Sigmoid colon (tissue), 7 donors: ENCODE results near the gene SNAI3. TPM values are rescaled to one million over a fixed set of nuclear protein-coding genes. Genes with fewer than 3 reads are reported as not detected.

ENCODE experiments used
- DNase-seq: peaks from one replicate; pipeline ENCODE4 v3.0.0-alpha.2; 2019
- H3K27ac ChIP-seq, 4 donors: fragments of 200-600 bp; sonication (generic); one replicate each; pipeline ENCODE4 v1.5.1; 2016 to 2019; ENCODE audit warnings: mild to moderate bottlenecking in 1 of 4
- H3K27me3 ChIP-seq, 3 donors: fragments of 200-600 bp; sonication (generic); one replicate each; pipeline ENCODE4 v1.5.1; 2019; ENCODE audit warnings: mild to moderate bottlenecking in 1 of 3
- H3K36me3 ChIP-seq, 4 donors: fragments of 200-600 bp; sonication (generic); one replicate each; pipeline ENCODE4 v1.5.1; 2016 to 2019
- H3K4me1 ChIP-seq, 4 donors: fragments of 200-600 bp; sonication (generic); one replicate each; pipeline ENCODE4 v1.5.1; 2017 to 2019
- H3K4me3 ChIP-seq, 4 donors: fragments of 200-600 bp; sonication (generic); one replicate each; pipeline ENCODE4 v1.5.1; 2017 to 2019; ENCODE audit warnings: mild to moderate bottlenecking in 2 of 4, moderate library complexity in 1 of 4
- H3K9me3 ChIP-seq, 4 donors: fragments of 200-600 bp in 3 of 4; sonication (generic) in 3 of 4; one replicate each; pipeline versions ENCODE4 v1.5.1 to v1.6.1; 2013 to 2019
- EP300 ChIP-seq, 4 donors: sonication (generic); formaldehyde crosslinking; IDR thresholded peaks; one replicate each; pipeline ENCODE4 v1.6.1; 2017; ENCODE audit warnings: antibody characterized with exemption in 4 of 4
- POLR2A ChIP-seq, 2 donors: fragments of 450-650 bp; IDR thresholded peaks; one replicate each; pipeline ENCODE4 v1.6.1; 2016; ENCODE audit warnings: antibody characterized with exemption in 2 of 2, mild to moderate bottlenecking in 2 of 2, moderate library complexity in 2 of 2
- POLR2AphosphoS5 ChIP-seq, 4 donors: sonication (generic); formaldehyde crosslinking; IDR thresholded peaks; one replicate each; pipeline ENCODE4 v1.6.1; 2017; ENCODE audit warnings: antibody characterized with exemption in 4 of 4
- WGBS, 2 donors: extraction: QIAGEN DNeasy Blood & Tissue Kit; methylation state at CpG; one replicate each; pipeline ENCODE4 v1.1.7; 2013; 5-methylcytosine and 5-hydroxymethylcytosine counted together
- intact Hi-C: fragments of 100-400 bp; cut with DNase I; formaldehyde crosslinking; loops from one replicate; pipeline ENCODE4 v1.15.1; 2023
- polyA plus RNA-seq, 3 donors: library from polyadenylated mRNA; stranded (reverse); fragments of 200-250 nt; gene quantifications; one replicate each; pipeline ENCODE4 v1.2.3, GENCODE V29; 2013
- total RNA-seq, 4 donors: library from RNA; depleted of rRNA; stranded (reverse); fragments of >200 nt; gene quantifications; one replicate each; pipeline ENCODE4 v1.1.0, GENCODE V29; 2016
- TF ChIP-seq, protein P1 (sequence below), 4 experiments: fragments of 450-650 bp in 3 of 4; fragments of 200-600 bp in 1 of 4; IDR thresholded peaks; one replicate each; pipeline ENCODE4 v1.5.1; 2016 to 2019; ENCODE audit warnings: antibody characterized with exemption in 4 of 4, mild to moderate bottlenecking in 3 of 4, moderate library complexity in 2 of 4
- donor health status: healthy with polysubstance abuse.
- donor health status: Bipolar disorder and iron deficiency.
- donor health status: healthy.

The SNAI3 gene
- total and polyA plus RNA-seq, 7 donors, result 0.46 to 3.0 (median 0.71) TPM; not detected in 2

DNA sequence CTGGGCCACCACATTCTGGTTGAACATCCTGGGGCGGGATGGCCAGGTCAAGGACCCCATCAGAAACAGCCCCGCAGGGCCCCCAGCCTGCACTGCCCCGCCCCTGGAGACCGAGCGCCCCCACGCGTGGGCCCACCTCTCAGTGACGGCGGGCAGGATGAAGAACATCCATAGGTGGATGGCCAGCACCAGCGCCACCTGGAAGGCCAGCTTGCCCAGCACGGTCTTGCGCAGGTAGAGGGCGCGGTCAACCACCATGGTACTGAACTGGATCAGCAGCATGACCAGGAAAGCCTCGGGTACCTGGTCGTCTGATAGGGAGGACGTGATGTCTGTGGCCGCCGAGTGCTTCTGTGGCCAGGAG is 33.6 kb upstream of the SNAI3 start:
- H3K27ac ChIP-seq, result peak overlapping the region in 3 of 4 donors; percentile 67 to 77 (median 76)
- H3K4me3 ChIP-seq, result no peak overlapping the region
- H3K27me3 ChIP-seq, result no peaks in the 10 kb centered on the region
- H3K9me3 ChIP-seq, result no peaks in the 10 kb centered on the region
- peaks cover 75 to 100% (median 94%) of the 10 kb centered on the region in 4 donors for H3K36me3 ChIP-seq
- WGBS, 2 donors, result 96% methylated on average over 19 of the region's 19 CpGs
- TF ChIP-seq, protein P1, sequence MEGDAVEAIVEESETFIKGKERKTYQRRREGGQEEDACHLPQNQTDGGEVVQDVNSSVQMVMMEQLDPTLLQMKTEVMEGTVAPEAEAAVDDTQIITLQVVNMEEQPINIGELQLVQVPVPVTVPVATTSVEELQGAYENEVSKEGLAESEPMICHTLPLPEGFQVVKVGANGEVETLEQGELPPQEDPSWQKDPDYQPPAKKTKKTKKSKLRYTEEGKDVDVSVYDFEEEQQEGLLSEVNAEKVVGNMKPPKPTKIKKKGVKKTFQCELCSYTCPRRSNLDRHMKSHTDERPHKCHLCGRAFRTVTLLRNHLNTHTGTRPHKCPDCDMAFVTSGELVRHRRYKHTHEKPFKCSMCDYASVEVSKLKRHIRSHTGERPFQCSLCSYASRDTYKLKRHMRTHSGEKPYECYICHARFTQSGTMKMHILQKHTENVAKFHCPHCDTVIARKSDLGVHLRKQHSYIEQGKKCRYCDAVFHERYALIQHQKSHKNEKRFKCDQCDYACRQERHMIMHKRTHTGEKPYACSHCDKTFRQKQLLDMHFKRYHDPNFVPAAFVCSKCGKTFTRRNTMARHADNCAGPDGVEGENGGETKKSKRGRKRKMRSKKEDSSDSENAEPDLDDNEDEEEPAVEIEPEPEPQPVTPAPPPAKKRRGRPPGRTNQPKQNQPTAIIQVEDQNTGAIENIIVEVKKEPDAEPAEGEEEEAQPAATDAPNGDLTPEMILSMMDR (IDR thresholded peaks at IDR 0.05), result no peak
- TF ChIP-seq POLR2AphosphoS5 (IDR thresholded peaks at IDR 0.05) (no peak), EP300 (IDR thresholded peaks at IDR 0.05) (no peak), POLR2A (IDR thresholded peaks at IDR 0.05) (no peak)
- intact Hi-C loops, result no loop called here
- no peak for DNase-seq
- H3K4me1 ChIP-seq, result peaks cover 0 to 17% (median 10%) of the 10 kb centered on the region in 4 donors

DNA sequence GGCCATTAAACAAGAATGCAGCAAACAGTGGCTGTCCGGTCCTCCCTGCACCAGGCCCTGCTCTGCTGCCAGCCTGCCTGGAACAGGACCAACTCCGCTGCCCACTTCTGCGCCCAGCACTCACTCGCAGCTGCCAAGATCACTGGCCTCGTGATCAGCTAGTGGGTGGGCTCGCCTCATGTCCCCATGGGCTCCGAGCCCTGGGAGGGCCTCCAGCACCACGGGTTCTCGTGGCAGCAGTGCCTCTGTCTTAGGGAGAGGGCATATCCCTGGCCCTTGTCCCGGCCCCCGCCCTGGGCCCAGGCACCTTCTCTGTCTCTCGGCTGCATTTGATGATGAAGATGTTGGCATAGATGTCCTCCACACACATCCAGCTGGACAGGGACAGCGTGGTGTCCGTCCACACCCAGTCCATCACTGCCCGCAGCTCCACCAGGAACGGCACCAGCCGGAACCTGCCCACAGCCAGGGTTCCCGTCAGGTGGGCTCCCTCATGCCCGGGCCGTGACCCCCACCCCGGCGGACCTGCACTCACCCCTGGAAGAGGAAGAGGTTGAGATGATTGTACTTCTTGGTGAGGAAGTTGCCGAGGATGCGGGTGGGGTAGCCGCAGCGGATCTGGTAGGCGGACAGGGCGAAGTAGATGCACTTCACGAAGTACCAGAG is 33.1 kb upstream of the SNAI3 start:
- no peaks in the 10 kb centered on the region for H3K9me3 ChIP-seq
- TF ChIP-seq POLR2AphosphoS5 (IDR thresholded peaks at IDR 0.05) (peak; percentile 28 to 72 (median 46)), EP300 (IDR thresholded peaks at IDR 0.05) (peak in 1 of 4 donors; percentile 74)
- TF ChIP-seq, protein P1 (IDR thresholded peaks at IDR 0.05), result no peak
- DNase-seq, result peak; percentile 94
- H3K4me1 ChIP-seq, result peaks cover 0 to 17% (median 10%) of the 10 kb centered on the region in 4 donors
- H3K27me3 ChIP-seq, result no peaks in the 10 kb centered on the region
- H3K36me3 ChIP-seq, result peaks cover 75 to 100% (median 94%) of the 10 kb centered on the region in 4 donors
- intact Hi-C loops, result no loop called here
- no peak overlapping the region for H3K4me3 ChIP-seq
- peak overlapping the region in 3 of 4 donors; percentile 67 to 77 (median 76) for H3K27ac ChIP-seq
- 93 to 94% methylated on average over 29 of the region's 29 CpGs for WGBS, 2 donors

DNA sequence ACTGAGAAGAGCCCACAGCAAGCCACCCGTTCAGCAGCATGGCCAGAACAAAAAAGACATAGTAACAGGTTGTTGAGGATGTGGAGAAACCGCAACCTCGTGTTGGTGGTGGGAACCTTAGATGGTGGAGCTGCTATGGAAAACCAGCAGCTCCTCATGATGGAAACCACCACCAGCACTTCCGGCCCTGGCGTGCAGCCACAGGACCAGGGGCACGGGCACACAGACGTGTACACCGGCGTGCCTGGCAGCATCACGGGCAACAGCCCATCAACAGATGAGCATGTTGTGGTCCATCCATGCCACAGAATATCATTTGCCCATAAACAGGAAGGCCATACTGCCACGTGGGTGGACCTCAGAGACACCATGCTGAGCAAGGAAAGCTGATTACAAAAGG is 31.9 kb upstream of the SNAI3 start:
- TF ChIP-seq POLR2A (IDR thresholded peaks at IDR 0.05) (no peak), POLR2AphosphoS5 (IDR thresholded peaks at IDR 0.05) (no peak), EP300 (IDR thresholded peaks at IDR 0.05) (no peak)
- TF ChIP-seq, protein P1 (IDR thresholded peaks at IDR 0.05), result no peak
- no peaks in the 10 kb centered on the region for H3K27me3 ChIP-seq
- H3K4me1 ChIP-seq, result peaks cover 0 to 17% (median 10%) of the 10 kb centered on the region in 4 donors
- intact Hi-C loops, result no loop called here
- peak overlapping the region in 3 of 4 donors; percentile 67 to 77 (median 76) for H3K27ac ChIP-seq
- H3K4me3 ChIP-seq, result no peak overlapping the region
- no peak for DNase-seq
- WGBS, 2 donors, result 90 to 92% methylated on average over 11 of the region's 11 CpGs
- peaks cover 71 to 100% (median 94%) of the 10 kb centered on the region in 4 donors for H3K36me3 ChIP-seq
- no peaks in the 10 kb centered on the region for H3K9me3 ChIP-seq

DNA sequence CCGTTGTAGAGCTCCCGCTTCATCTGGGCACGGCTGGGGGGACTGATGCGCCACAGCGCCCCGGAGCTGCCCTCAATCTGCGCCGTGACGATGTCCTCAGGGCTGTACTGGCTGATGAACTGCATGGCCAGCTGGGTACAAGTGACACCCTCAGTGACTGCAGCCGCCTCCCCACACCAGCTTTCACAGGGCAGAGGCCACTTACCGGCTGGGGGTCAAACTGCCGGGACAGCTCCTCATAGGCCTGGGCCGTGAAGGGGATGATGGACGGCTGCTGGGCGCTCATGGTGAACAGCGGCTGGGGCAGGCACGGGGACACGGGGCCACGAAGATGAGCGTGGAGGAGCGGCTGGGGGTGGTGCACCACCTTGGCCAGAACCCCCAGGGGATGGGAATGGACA is 30.3 kb upstream of the SNAI3 start:
- Histone ChIP-seq H3K27ac (no peak overlapping the region), H3K4me3 (no peak overlapping the region), H3K27me3 (no peaks in the 10 kb centered on the region), H3K36me3 (peaks cover 56 to 85% (median 79%) of the 10 kb centered on the region in 4 donors), H3K9me3 (no peaks in the 10 kb centered on the region), H3K4me1 (peaks cover 0 to 17% (median 10%) of the 10 kb centered on the region in 4 donors)
- TF ChIP-seq POLR2A (IDR thresholded peaks at IDR 0.05) (no peak), EP300 (IDR thresholded peaks at IDR 0.05) (no peak), POLR2AphosphoS5 (IDR thresholded peaks at IDR 0.05) (no peak)
- TF ChIP-seq, protein P1 (IDR thresholded peaks at IDR 0.05), result no peak
- 96 to 97% methylated on average over 21 of the region's 21 CpGs for WGBS, 2 donors
- intact Hi-C loops, result no loop called here
- DNase-seq, result no peak
